Lower leg skin (tissue), 4 donors: ENCODE results near the gene LEMD1. TPM values are rescaled to one million over a fixed set of nuclear protein-coding genes. Genes with fewer than 3 reads are reported as not detected.
"Not testable (repeated sequence)": the region's sequence is repeated elsewhere in the genome, so short reads cannot be mapped to it uniquely, and the experiment has no call there.

Experiments used
- DNase-seq, 2 donors: peaks; one replicate each; pipeline ENCODE4 v3.0.0-alpha.2; 2019; ENCODE audit warnings: low spot score in 2 of 2
- H3K4me3 ChIP-seq: fragments of 200-600 bp; sonication (generic); 2 replicates; pipeline ENCODE4 v1.5.1; 2017; ENCODE audit warnings: mild to moderate bottlenecking, low read depth; ENCODE audit not compliant: poor library complexity, severe bottlenecking
- POLR2A ChIP-seq, 2 donors: fragments of 450-650 bp; IDR thresholded peaks; one replicate each; pipeline ENCODE4 v1.6.1; 2016 to 2017; ENCODE audit warnings: antibody characterized with exemption in 2 of 2, mild to moderate bottlenecking in 1 of 2, moderate library complexity in 1 of 2
- WGBS, 2 donors: methylation state at CpG; one replicate each; pipeline ENCODE4 v1.1.5; 2018; 5-methylcytosine and 5-hydroxymethylcytosine counted together
- intact Hi-C: fragments of 100-400 bp; cut with DNase I; formaldehyde crosslinking; loops from one replicate; pipeline ENCODE4 v1.15.0; 2023; ENCODE audit warnings: low total_unique reads
- total RNA-seq, 4 donors: library from RNA; depleted of rRNA; stranded (reverse); fragments of >200 nt; gene quantifications; one replicate each; pipeline ENCODE4 v1.1.0, GENCODE V29; 2016
- TF ChIP-seq, protein P1 (sequence below), 3 donors: fragments of 450-650 bp; IDR thresholded peaks; one replicate each; pipeline ENCODE4 v1.5.1; 2016; ENCODE audit warnings: antibody characterized with exemption in 3 of 3, mild to moderate bottlenecking in 3 of 3, moderate library complexity in 2 of 3

LEMD1 gene
- total RNA-seq, 4 donors from 2014 or later, result not detected

DNA sequence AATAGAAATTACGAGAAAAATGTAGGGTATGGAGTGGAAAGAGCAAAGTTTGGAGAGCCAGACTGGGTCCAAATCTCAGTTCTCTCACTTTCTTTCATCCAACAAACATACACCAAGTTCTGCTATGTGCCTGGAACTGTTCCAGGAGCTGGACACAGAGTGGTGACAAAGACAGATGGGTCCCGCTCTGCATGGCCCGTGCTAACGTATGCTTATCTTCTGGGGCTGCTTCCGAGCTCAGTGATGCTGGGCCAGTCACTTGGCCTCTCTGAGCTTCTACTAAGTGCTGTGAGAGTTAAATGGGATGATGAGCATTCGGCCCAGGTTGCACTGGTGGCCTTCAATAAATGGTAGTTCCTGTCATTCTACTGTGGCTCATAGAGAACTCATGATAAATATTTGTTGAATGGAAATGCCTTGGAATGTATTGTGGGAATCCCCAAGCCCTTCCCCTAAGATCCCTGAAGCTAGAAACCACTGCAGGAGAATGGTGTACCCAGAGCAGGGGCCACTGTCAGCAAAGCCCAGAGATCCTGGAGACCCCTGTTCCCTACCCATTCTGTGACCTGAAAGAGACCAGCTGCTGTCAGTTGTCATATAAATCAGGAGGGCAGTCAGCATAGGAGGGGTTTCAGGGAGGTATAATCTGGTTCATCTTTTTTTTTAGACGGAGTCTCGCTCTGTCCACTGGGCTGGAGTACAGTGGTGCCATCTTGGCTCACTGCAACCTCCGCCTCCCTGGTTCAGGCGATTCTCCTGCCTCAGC is 3.8 kb downstream of the LEMD1 start:
- no peak for TF ChIP-seq POLR2A (IDR thresholded peaks at IDR 0.05)
- TF ChIP-seq, protein P1, sequence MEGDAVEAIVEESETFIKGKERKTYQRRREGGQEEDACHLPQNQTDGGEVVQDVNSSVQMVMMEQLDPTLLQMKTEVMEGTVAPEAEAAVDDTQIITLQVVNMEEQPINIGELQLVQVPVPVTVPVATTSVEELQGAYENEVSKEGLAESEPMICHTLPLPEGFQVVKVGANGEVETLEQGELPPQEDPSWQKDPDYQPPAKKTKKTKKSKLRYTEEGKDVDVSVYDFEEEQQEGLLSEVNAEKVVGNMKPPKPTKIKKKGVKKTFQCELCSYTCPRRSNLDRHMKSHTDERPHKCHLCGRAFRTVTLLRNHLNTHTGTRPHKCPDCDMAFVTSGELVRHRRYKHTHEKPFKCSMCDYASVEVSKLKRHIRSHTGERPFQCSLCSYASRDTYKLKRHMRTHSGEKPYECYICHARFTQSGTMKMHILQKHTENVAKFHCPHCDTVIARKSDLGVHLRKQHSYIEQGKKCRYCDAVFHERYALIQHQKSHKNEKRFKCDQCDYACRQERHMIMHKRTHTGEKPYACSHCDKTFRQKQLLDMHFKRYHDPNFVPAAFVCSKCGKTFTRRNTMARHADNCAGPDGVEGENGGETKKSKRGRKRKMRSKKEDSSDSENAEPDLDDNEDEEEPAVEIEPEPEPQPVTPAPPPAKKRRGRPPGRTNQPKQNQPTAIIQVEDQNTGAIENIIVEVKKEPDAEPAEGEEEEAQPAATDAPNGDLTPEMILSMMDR (IDR thresholded peaks at IDR 0.05), result no peak
- intact Hi-C loops, result loop anchor here (5.0 to 10.0 kb wide), 2 partner anchors 47 to 741 kb away; no protein-coding TSS in a partner anchor
- H3K4me3 ChIP-seq, result no peak overlapping the region
- 87 to 91% methylated on average over 10 of the region's 10 CpGs for WGBS, 2 donors
- DNase-seq, result peak in 1 of 2 donors; percentile 36

DNA sequence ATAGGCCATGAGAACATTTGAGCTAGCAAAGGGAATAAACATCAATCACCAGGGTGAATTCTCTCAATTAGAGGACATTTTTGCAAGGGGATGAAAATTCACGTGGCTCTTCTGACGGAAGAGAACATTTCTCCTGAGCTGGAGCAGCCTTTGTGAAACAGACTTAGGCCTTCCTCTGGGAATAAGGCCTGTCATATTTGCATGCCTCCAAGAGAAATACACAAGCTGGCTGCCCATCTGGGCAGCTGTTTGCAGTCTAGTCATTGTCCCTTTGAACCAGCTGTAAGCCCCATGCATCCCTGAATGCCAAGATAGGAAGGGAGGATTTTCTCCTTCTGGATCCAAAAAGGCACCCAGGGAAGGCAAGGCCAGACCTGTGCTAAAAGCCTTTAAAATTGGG is 5.5 kb downstream of the LEMD1 start:
- whole genome bisulfite sequencing, 2 donors, result 75 to 84% methylated on average over 2 of the region's 2 CpGs
- DNase-seq, result peak in 1 of 2 donors; percentile 32
- H3K4me3 ChIP-seq, result no peak overlapping the region
- intact Hi-C loops, result loop anchor here (5.0 to 10.0 kb wide), 2 partner anchors 48 to 739 kb away; no protein-coding TSS in a partner anchor
- TF ChIP-seq, protein P1 (IDR thresholded peaks at IDR 0.05), result no peak
- TF ChIP-seq POLR2A (IDR thresholded peaks at IDR 0.05), result no peak

DNA sequence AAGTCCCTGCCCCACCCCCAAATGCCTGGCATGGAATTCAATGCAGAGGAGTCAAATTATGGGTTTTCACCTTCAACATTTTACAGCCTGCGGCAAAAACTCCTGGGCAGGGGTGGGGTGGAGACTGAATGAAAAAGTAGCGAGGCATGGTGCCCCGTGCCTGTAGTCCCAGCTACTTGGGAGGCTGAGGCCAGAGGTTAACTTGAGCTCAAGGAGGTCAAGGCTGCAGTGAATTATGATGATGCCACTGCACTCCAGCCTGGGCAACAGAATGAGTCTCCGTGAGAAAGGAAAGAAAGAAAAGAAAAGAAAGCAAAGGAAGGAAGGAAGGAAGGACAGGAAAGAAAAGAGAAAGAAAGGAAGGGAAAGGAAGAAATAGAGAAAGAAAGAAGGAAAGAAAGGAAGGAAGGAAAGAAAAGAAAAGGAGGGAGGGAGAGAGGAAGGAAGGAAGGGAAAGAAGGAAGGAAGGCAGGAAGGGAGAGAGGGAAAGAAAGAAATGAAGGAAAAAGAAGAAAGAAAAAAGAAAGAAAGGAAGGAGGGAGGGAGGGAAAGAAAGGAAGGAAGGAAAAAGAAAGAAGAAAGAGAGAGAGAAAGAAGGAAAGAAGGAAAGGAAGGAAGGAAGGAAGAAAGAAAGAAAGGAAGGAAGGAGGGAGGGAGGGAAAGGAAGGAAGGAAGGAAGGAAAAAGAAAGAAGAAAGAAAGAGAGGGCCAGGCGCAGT is 11.1 kb downstream of the LEMD1 start:
- no peak overlapping the region for H3K4me3 ChIP-seq
- intact Hi-C loops, result loop anchor here (10.0 kb wide), 1 partner anchor 54 kb away; no protein-coding TSS in a partner anchor
- peak in 1 of 2 donors; percentile 18 for DNase-seq
- WGBS, 2 donors, result 51 to 53% methylated on average over 5 of the region's 5 CpGs
- TF ChIP-seq, protein P1 (IDR thresholded peaks at IDR 0.05), result no peak
- TF ChIP-seq POLR2A (IDR thresholded peaks at IDR 0.05), result no peak

DNA sequence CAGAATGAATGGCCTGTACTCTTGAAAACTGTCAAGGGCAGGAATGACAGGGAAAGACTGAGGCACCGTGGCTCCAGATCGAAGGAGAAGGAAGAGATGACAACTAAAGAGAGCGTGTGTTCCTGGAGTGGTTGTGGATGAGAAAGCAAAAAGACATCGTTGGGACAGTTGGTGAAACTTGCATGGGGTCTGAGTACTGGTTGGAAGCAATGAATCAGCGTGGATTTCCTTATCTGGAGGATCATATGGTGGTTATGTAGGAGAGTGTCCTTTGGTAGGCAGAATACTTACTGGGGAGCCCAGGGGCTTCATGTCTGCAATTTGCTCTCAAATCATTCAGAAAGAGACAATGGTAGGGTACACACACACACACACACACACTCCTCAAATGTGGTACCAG is 13.9 kb downstream of the LEMD1 start:
- 83 to 91% methylated on average over 5 of the region's 5 CpGs for WGBS, 2 donors
- H3K4me3 ChIP-seq, result no peak overlapping the region
- DNase-seq, result peak in 1 of 2 donors; percentile 12
- intact Hi-C loops, result no loop called here
- TF ChIP-seq, protein P1 (IDR thresholded peaks at IDR 0.05), result no peak
- no peak for TF ChIP-seq POLR2A (IDR thresholded peaks at IDR 0.05)

DNA sequence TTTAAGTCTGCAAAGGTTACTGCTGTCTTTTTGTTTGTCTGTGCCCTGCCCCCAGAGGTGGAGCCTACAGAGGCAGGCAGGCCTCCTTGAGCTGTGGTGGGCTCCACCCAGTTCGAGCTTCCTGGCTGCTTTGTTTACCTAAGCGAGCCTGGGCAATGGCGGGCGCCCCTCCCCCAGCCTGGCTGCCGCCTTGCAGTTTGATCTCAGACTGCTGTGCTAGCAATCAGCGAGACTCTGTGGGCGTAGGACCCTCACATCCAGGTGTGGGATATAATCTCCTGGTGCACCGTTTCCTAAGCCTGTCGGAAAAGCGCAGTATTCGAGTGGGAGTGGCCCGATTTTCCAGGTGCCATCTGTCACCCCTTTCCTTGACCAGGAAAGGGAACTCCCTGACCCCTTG is 15.6 kb downstream of the LEMD1 start:
- intact Hi-C loops, H3K4me3 ChIP-seq: not testable (repeated sequence)
- DNase-seq, result peak in 1 of 2 donors; percentile 43
- WGBS, 2 donors, result 84 to 92% methylated on average over 7 to 11 of the region's 12 CpGs

DNA sequence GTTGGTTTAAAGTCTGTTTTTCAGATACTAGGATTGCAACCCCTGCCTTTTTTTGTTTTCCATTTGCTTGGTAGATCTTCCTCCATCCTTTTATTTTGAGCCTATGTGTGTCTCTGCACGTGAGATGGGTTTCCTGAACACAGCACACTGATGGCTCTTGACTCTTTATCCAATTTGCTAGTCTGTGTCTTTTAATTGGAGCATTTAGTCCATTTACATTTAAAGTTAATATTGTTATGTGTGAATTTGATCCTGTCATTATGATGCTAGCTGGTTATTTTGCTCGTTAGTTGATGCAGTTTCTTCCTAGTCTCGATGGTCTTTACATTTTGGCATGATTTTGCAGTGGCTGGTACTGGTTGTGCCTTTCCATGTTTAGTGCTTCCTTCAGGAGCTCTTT is 17.4 kb downstream of the LEMD1 start:
- intact Hi-C loops, DNase-seq, H3K4me3 ChIP-seq: not testable (repeated sequence)
- 84 to 93% methylated on average over 3 of the region's 3 CpGs for WGBS, 2 donors
